ENCODE results near the gene HTRA1. TPM values are rescaled to one million over a fixed set of nuclear protein-coding genes. Genes with fewer than 3 reads are reported as not detected.

Gene HTRA1
- total and polyA plus RNA-seq, 2 of the 4 experiments (the other 2 are of a cell fraction) = 28.5 to 108 TPM

DNA sequence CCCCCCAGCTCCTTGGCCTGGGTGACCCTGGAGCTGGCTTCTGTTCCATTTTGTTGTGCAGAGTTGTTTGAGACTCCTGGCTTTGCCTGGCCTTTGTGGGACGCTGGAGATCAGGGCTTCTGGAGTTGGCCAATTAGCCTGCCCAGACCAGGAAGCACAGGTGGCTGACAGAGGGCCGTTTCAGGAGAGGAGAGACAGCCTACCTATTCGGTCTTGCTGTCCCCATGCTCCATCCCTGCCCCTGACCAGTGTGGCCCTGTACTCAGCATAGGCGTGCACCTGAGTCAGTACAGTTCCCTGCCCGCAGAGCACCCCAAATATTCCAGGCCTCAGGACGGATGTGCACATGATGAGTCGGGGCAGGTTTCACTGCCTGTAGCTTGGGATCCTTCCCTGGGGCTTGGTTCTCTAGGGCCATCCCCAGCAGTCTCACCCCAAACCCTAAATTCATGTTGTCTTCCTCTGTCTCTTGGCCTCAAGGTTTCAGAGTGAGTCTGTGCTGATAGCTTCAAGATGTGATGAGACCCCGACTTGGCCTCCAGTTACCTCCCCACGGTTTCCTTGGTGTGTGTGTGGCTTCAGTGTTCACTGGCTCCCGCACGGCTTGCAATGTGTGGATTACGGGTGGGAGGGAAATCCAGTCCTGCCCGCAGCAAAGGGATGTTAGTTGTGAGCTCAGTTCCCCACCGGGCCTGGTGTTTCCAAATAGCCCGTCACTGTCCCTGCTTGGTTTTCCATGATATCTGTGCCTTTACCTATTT lies 44.7 kb downstream of the HTRA1 start:
- intact Hi-C loops (cut with micrococcal nuclease) = loop anchor here (2.0 kb wide), 1 partner anchor 37 kb away; no protein-coding TSS in a partner anchor
- Histone ChIP-seq H3K79me1 (ENCODE audit: low read depth in 1 of 2, low read length in 2 of 2) (no peaks in the 10 kb centered on the region; a peak in 1 of 4 replicates), H2BK120ac (ENCODE audit: low read depth, low read length) (no peak overlapping the region), H3K27ac (ENCODE audit: insufficient read depth, low read length) (no peak overlapping the region), H3K4me1 (ENCODE audit: control insufficient read depth, insufficient read depth, low read length) (peaks cover 6% of the 10 kb centered on the region), H4K20me1 (ENCODE audit: insufficient read depth, low read length) (peaks cover 8% of the 10 kb centered on the region), H3K4ac (ENCODE audit: low read depth, low read length) (no peak overlapping the region), H2AFZ (replicated peaks; ENCODE audit: low read length, poor library complexity) (no peak overlapping the region), H3K27me3 (ENCODE audit: control insufficient read depth, insufficient read depth, low read length) (no peaks in the 10 kb centered on the region), H3K56ac (ENCODE audit: extremely low read depth, insufficient read depth, low read length) (no peak overlapping the region), H3K23ac (ENCODE audit: low read depth, low read length) (no peak overlapping the region), H3K9ac (ENCODE audit: low read depth, low read length) (no peak overlapping the region), H3K18ac (ENCODE audit: low read depth, low read length) (no peak overlapping the region), H2AK5ac (ENCODE audit: low read depth, low read length) (no peak overlapping the region), H3K9me1 (ENCODE audit: insufficient read depth, low read length) (peaks cover 3% of the 10 kb centered on the region), H4K8ac (ENCODE audit: low read depth in 2 of 2, low read length in 2 of 2) (no peak overlapping the region), H3K9me3 (ENCODE audit: control insufficient read depth, insufficient read depth, low read length) (no peaks in the 10 kb centered on the region), H2BK20ac (ENCODE audit: low read depth, low read length) (no peak overlapping the region), H4K5ac (ENCODE audit: low read depth, low read length) (no peak overlapping the region), H2AK9ac (replicated peaks; ENCODE audit: low read depth, low read length, poor library complexity) (peak overlapping the region; percentile 68), H3K4me3 (ENCODE audit: insufficient read depth, low read depth, low read length) (no peak overlapping the region), H4K91ac (ENCODE audit: insufficient read depth, low read depth, low read length) (no peak overlapping the region), H3K14ac (replicated peaks; ENCODE audit: low read depth, low read length) (no peak overlapping the region), H3K36me3 (ENCODE audit: control insufficient read depth, insufficient read depth, low read length) (peaks cover 25% of the 10 kb centered on the region), H2BK15ac (ENCODE audit: low read depth, low read length) (no peak overlapping the region), H3K4me2 (ENCODE audit: low read depth, low read length) (no peak overlapping the region), H2BK5ac (ENCODE audit: low read depth, low read length, poor library complexity, severe bottlenecking) (no peak overlapping the region)
- ChIA-PET POLR2A (ENCODE audit: unreplicated experiment) (no interaction called here), CTCF (no interaction called here)
- no TSS peak for BruUV-seq (replicated peaks)
- DNase-seq (no peak), ATAC-seq (ENCODE audit: low read depth) (no peak)
- in situ Hi-C loops (cut with MboI; ENCODE audit: low sequenced_read_pairs) = no loop called here
- TF ChIP-seq POLR2A (IDR thresholded peaks at IDR 0.05; ENCODE audit: low read depth, low read length) (no peak), RAD21 (IDR thresholded peaks at IDR 0.05; ENCODE audit: low read length) (no peak), NFE2L2 (IDR thresholded peaks at IDR 0.05; ENCODE audit: low read depth, low read length) (no peak), BHLHE40 (IDR thresholded peaks at IDR 0.05; ENCODE audit: low read depth, low read length) (no peak), RFX5 (IDR thresholded peaks at IDR 0.05; ENCODE audit: low read depth, low read length) (no peak), RCOR1 (IDR thresholded peaks at IDR 0.05; ENCODE audit: insufficient replicate concordance, low read length) (no peak), MXI1 (IDR thresholded peaks at IDR 0.05; ENCODE audit: borderline replicate concordance, low read depth, low read length) (no peak), CEBPB (IDR thresholded peaks at IDR 0.05; ENCODE audit: low read depth, low read length) (no peak), MAFK (IDR thresholded peaks at IDR 0.05; ENCODE audit: low read depth, low read length) (no peak), SMC3 (IDR thresholded peaks at IDR 0.05; ENCODE audit: low read depth, low read length) (no peak), MAZ (IDR thresholded peaks at IDR 0.05; ENCODE audit: borderline replicate concordance, low read depth, low read length) (no peak), FOS (IDR thresholded peaks at IDR 0.05; ENCODE audit: low read depth, low read length) (no peak), CHD1 (IDR thresholded peaks at IDR 0.05; ENCODE audit: low read depth, low read length) (no peak)
- TF ChIP-seq, protein P1, sequence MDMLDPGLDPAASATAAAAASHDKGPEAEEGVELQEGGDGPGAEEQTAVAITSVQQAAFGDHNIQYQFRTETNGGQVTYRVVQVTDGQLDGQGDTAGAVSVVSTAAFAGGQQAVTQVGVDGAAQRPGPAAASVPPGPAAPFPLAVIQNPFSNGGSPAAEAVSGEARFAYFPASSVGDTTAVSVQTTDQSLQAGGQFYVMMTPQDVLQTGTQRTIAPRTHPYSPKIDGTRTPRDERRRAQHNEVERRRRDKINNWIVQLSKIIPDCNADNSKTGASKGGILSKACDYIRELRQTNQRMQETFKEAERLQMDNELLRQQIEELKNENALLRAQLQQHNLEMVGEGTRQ (IDR thresholded peaks at IDR 0.05; ENCODE audit: low read depth, low read length) = no peak
- TF ChIP-seq, protein P2, sequence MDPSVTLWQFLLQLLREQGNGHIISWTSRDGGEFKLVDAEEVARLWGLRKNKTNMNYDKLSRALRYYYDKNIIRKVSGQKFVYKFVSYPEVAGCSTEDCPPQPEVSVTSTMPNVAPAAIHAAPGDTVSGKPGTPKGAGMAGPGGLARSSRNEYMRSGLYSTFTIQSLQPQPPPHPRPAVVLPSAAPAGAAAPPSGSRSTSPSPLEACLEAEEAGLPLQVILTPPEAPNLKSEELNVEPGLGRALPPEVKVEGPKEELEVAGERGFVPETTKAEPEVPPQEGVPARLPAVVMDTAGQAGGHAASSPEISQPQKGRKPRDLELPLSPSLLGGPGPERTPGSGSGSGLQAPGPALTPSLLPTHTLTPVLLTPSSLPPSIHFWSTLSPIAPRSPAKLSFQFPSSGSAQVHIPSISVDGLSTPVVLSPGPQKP (IDR thresholded peaks at IDR 0.05; ENCODE audit: borderline replicate concordance, low read depth, low read length) = no peak
- TF ChIP-seq, protein P3, sequence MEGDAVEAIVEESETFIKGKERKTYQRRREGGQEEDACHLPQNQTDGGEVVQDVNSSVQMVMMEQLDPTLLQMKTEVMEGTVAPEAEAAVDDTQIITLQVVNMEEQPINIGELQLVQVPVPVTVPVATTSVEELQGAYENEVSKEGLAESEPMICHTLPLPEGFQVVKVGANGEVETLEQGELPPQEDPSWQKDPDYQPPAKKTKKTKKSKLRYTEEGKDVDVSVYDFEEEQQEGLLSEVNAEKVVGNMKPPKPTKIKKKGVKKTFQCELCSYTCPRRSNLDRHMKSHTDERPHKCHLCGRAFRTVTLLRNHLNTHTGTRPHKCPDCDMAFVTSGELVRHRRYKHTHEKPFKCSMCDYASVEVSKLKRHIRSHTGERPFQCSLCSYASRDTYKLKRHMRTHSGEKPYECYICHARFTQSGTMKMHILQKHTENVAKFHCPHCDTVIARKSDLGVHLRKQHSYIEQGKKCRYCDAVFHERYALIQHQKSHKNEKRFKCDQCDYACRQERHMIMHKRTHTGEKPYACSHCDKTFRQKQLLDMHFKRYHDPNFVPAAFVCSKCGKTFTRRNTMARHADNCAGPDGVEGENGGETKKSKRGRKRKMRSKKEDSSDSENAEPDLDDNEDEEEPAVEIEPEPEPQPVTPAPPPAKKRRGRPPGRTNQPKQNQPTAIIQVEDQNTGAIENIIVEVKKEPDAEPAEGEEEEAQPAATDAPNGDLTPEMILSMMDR (conservative IDR thresholded peaks at IDR 0.05; ENCODE audit: low read depth, low read length) = no peak
- 94% methylated on average over 8 of the region's 15 CpGs; no CpG with 5 or more reads in 1 of the 2 experiments for WGBS, 2 experiments (ENCODE audit: extremely low coverage in 2 of 2, insufficient read length in 1 of 2)
- dilution Hi-C loops (cut with HindIII; ENCODE audit: low sequenced_read_pairs, unreplicated experiment) = no loop called here

Measured in IMR-90 (cell line).